ENCODE data around the gene NTRK2.

NTRK2 gene

GRCh38 chr9:84827216-84827765 lies 157.8 kb downstream of the NTRK2 start:
- TF ChIP-seq CTCF (IDR thresholded peaks at IDR 0.05; ENCODE audit: low read depth, low read length, missing control alignments), result no peak
- no peak for DNase-seq (ENCODE audit: low read depth)
- H3K4me3 ChIP-seq (ENCODE audit: low read depth, low read length), result no peak overlapping the region

GRCh38 chr9:84828046-84828445 lies 158.5 kb downstream of the NTRK2 start:
- TF ChIP-seq CTCF (IDR thresholded peaks at IDR 0.05; ENCODE audit: low read depth, low read length, missing control alignments), result no peak
- H3K4me3 ChIP-seq (ENCODE audit: low read depth, low read length), result no peak overlapping the region
- DNase-seq (ENCODE audit: low read depth), result no peak

GRCh38 chr9:84829471-84829870 lies 159.9 kb downstream of the NTRK2 start:
- DNase-seq (ENCODE audit: low read depth), result no peak
- no peak for TF ChIP-seq CTCF (IDR thresholded peaks at IDR 0.05; ENCODE audit: low read depth, low read length, missing control alignments)
- H3K4me3 ChIP-seq (ENCODE audit: low read depth, low read length), result no peak overlapping the region

GRCh38 chr9:84829997-84830696 lies 160.6 kb downstream of the NTRK2 start:
- DNase-seq (ENCODE audit: low read depth), result no peak
- no peak for TF ChIP-seq CTCF (IDR thresholded peaks at IDR 0.05; ENCODE audit: low read depth, low read length, missing control alignments)
- no peak overlapping the region for H3K4me3 ChIP-seq (ENCODE audit: low read depth, low read length)

- DNase-seq (ENCODE audit: low read depth), result no peak
- no peak overlapping the region for H3K4me3 ChIP-seq (ENCODE audit: low read depth, low read length)
- no peak for TF ChIP-seq CTCF (IDR thresholded peaks at IDR 0.05; ENCODE audit: low read depth, low read length, missing control alignments)
Measured at GRCh38 chr9:84831377-84831776, 161.8 kb downstream of the NTRK2 start.

GRCh38 chr9:84832453-84832852 lies 162.9 kb downstream of the NTRK2 start:
- no peak for TF ChIP-seq CTCF (IDR thresholded peaks at IDR 0.05; ENCODE audit: low read depth, low read length, missing control alignments)
- DNase-seq (ENCODE audit: low read depth), result no peak
- no peak overlapping the region for H3K4me3 ChIP-seq (ENCODE audit: low read depth, low read length)

- DNase-seq (ENCODE audit: low read depth), result no peak
Measured at GRCh38 chr9:84834426-84834825, 164.9 kb downstream of the NTRK2 start.

More at GRCh38 chr9:84834426-84834825, 164.9 kb downstream of the NTRK2 start:
- no peak overlapping the region for H3K4me3 ChIP-seq (ENCODE audit: low read depth, low read length)
- no peak for TF ChIP-seq CTCF (IDR thresholded peaks at IDR 0.05; ENCODE audit: low read depth, low read length, missing control alignments)

All from GM12864 (cell line).